Lower leg skin (tissue), 4 donors: ENCODE measurements around the gene EPS8L1. TPM values are rescaled to one million over a fixed set of nuclear protein-coding genes. Genes with fewer than 3 reads are reported as not detected.

Source experiments
- DNase-seq, 2 donors: peaks; one replicate each; pipeline ENCODE4 v3.0.0-alpha.2; 2019; ENCODE audit warnings: low spot score in 2 of 2
- H3K4me3 ChIP-seq: fragments of 200-600 bp; sonication (generic); 2 replicates; pipeline ENCODE4 v1.5.1; 2017; ENCODE audit warnings: mild to moderate bottlenecking, low read depth; ENCODE audit not compliant: poor library complexity, severe bottlenecking
- CTCF ChIP-seq, 3 donors: fragments of 450-650 bp; IDR thresholded peaks; one replicate each; pipeline ENCODE4 v1.5.1; 2016; ENCODE audit warnings: antibody characterized with exemption in 3 of 3, mild to moderate bottlenecking in 3 of 3, moderate library complexity in 2 of 3
- POLR2A ChIP-seq, 2 donors: fragments of 450-650 bp; IDR thresholded peaks; one replicate each; pipeline ENCODE4 v1.6.1; 2016 to 2017; ENCODE audit warnings: antibody characterized with exemption in 2 of 2, mild to moderate bottlenecking in 1 of 2, moderate library complexity in 1 of 2
- WGBS, 2 donors: methylation state at CpG; one replicate each; pipeline ENCODE4 v1.1.5; 2018; 5-methylcytosine and 5-hydroxymethylcytosine counted together
- intact Hi-C: fragments of 100-400 bp; cut with DNase I; formaldehyde crosslinking; loops from one replicate; pipeline ENCODE4 v1.15.0; 2023; ENCODE audit warnings: low total_unique reads
- total RNA-seq, 4 donors: library from RNA; depleted of rRNA; stranded (reverse); fragments of >200 nt; gene quantifications; one replicate each; pipeline ENCODE4 v1.1.0, GENCODE V29; 2016

Gene EPS8L1
- total RNA-seq, 4 donors from 2014 or later = 394 to 678 (median 540) TPM

DNA sequence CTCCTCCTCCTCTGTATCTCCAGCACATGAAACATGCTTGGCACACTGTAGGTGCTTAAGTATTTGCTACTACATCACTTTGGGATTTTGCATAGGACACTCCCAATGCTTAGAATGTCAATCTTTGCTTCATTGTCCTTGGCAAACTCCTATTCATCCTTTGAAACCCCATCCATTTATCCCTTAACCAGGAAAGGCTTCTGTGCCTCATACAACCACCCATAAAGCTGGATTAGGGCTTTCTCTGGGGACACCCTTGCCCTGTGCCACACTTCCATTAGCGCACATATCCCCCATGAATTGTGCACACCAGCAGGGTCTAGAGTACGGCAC is 5.8 kb upstream of the EPS8L1 start:
- no peak overlapping the region for H3K4me3 ChIP-seq
- TF ChIP-seq POLR2A (IDR thresholded peaks at IDR 0.05) (no peak), CTCF (IDR thresholded peaks at IDR 0.05) (no peak)
- intact Hi-C loops = no loop called here
- WGBS, 2 donors = 94 to 96% methylated on average over 2 of the region's 2 CpGs
- no peak for DNase-seq

DNA sequence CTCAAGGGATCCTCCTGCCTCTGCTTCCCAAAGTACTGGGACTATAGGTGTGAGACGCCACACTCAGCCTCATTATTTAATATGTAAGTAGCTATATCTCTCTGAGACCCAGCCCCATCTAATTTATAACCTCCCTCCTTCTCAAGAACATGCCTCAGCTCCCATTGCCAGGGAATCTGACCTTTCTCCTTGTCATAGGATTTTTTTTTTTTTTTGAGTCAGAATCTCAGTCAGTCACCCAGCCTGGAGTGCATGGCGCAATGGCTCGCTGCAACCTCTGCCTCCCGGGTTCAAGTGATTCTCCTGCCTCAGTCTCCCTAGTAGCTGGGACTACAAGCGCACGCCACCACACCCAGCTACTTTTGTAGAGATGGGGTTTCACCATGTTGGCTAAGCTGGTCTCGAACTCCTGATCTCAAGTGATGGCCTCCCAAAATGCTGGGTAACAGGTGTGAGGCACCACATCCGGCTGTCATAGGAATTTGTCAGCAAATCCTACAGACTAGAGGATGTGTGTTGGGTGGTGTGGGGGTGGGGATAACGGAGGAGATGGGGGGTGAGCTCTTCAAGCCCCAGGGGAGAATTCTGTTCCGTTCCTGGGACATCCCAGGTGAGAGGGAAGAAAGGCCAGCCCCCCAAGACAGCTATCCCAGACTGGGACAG is 5.1 kb upstream of the EPS8L1 start:
- no peak for DNase-seq
- intact Hi-C loops = no loop called here
- no peak overlapping the region for H3K4me3 ChIP-seq
- WGBS, 2 donors = 69 to 78% methylated on average over 10 of the region's 10 CpGs
- TF ChIP-seq CTCF (IDR thresholded peaks at IDR 0.05) (no peak), POLR2A (IDR thresholded peaks at IDR 0.05) (no peak)

- H3K4me3 ChIP-seq = no peak overlapping the region
- intact Hi-C loops = no loop called here
- DNase-seq = no peak
- no peak for TF ChIP-seq POLR2A (IDR thresholded peaks at IDR 0.05)
- no peak for TF ChIP-seq CTCF (IDR thresholded peaks at IDR 0.05)
- 32 to 36% methylated on average over 6 of the region's 8 CpGs for WGBS, 2 donors
Measured at GRCh38 chr19:55071129-55071502, 4.6 kb upstream of the EPS8L1 start.

DNA sequence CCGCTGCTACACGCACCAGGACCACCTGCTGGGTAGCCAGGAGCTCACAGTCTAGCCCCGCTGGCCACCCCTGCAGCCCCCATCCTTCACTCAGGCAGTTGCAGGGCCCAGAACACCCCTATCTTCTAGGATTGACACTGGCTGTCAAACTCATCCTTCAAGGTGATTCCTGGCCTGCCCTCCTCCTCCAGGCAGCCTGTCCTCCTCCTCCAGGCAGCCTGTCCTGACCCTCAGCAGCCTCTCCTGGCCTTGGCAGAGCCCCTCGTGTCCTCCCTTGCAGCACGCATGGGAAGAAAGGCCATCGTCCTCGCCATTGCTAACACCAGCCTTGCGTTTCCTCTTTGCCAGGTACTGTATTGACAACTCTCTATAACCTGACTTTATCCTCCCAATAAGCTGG is 3.8 kb upstream of the EPS8L1 start:
- TF ChIP-seq CTCF (IDR thresholded peaks at IDR 0.05) = no peak
- TF ChIP-seq POLR2A (IDR thresholded peaks at IDR 0.05) = no peak
- no peak overlapping the region for H3K4me3 ChIP-seq
- intact Hi-C loops = no loop called here
- no peak for DNase-seq
- WGBS, 2 donors = 63 to 73% methylated on average over 8 of the region's 8 CpGs

DNA sequence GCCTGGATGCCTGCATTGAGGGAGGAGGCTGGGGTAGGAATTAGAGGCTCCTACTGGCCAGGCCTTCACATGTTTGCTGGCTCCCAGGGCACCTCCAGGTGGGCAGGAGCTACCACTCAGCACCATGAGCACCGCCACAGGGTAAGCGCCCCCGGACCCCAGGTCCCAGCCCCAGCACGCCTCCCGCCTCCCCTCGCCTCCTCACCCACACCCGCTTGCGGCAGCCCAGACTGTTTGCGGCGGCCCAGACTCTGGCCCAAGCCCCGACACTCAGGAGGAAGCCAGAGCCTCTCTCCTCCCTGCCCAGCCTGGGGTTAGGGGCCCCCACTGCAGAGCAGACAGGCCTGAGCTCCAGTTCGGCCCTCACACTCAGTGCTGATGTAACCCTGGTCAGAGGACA is 652 bp downstream of the EPS8L1 start:
- TF ChIP-seq POLR2A (IDR thresholded peaks at IDR 0.05) = no peak
- TF ChIP-seq CTCF (IDR thresholded peaks at IDR 0.05) = no peak
- DNase-seq = no peak
- 59 to 71% methylated on average over 1 to 12 of the region's 12 CpGs for WGBS, 2 donors
- no peak overlapping the region for H3K4me3 ChIP-seq
- intact Hi-C loops = no loop called here

- no peak for DNase-seq
- 73 to 81% methylated on average over 2 of the region's 2 CpGs for WGBS, 2 donors
- intact Hi-C loops = no loop called here
- no peak for TF ChIP-seq CTCF (IDR thresholded peaks at IDR 0.05)
- H3K4me3 ChIP-seq = no peak overlapping the region
Measured at GRCh38 chr19:55077106-55077505, 1.4 kb downstream of the EPS8L1 start.
